Measurements from ENCODE around the gene KCNQ2.

Gene KCNQ2

DNA sequence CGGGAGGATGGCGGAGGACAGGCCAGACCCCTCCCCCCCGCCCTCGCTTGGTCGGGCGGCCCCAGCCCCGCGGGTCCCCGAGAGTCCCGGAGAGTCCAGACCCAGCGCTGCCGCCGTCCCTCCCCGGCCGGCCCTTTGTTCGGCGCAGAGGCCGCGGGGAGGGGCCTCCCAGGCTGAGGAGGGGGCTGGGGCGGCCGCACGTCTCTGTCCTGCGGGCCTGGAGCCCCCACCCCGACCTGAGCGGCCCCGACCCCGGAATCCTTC, 806 bp downstream of the KCNQ2 start:
- DNase-seq (ENCODE audit: low read depth, low spot score), result no peak
- no peak for TF ChIP-seq CTCF (IDR thresholded peaks at IDR 0.05; ENCODE audit: low read depth, low read length)
- in situ Hi-C loops (cut with HindIII; ENCODE audit: low sequenced_read_pairs), result no loop called here
- no peak overlapping the region for H3K4me3 ChIP-seq (ENCODE audit: low read depth, low read length)

DNA sequence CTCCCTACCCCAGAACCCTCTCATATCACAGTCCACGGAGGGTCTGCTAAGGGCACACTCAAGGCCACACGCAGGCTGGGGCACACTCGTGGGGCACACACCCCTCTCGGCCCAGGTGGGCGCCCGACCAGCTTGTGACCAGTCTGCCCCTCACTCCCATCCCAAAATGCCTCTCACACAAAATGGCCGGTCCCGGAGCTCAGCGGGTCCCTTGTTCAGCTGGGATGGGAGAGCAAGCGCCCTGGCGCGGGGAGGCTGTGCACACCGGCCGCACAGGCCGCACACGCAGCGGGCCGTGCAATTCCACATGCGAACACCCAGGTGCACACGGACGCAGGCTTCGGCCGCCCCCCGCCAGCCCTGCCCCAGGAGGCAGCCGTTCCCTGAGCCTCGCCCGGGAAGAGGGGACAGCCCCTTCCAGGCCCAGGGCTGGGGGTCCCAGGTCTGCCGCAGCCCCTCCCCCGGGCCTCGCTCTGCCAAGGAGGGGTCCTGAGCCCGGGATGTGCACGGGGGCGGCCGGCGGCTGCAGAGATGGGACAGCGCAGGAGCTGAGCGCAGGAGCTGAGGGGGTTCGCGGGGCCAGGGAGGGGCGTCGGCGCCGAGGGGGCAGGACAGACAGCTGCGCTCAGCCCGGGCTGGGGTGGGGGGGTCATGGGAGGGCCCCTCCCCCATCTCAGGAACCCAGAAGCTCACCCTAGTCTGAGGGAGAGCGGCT, 1.3 kb downstream of the KCNQ2 start:
- in situ Hi-C loops (cut with HindIII; ENCODE audit: low sequenced_read_pairs), result no loop called here
- no peak overlapping the region for H3K4me3 ChIP-seq (ENCODE audit: low read depth, low read length)
- no peak for TF ChIP-seq CTCF (IDR thresholded peaks at IDR 0.05; ENCODE audit: low read depth, low read length)
- no peak for DNase-seq (ENCODE audit: low read depth, low spot score)

DNA sequence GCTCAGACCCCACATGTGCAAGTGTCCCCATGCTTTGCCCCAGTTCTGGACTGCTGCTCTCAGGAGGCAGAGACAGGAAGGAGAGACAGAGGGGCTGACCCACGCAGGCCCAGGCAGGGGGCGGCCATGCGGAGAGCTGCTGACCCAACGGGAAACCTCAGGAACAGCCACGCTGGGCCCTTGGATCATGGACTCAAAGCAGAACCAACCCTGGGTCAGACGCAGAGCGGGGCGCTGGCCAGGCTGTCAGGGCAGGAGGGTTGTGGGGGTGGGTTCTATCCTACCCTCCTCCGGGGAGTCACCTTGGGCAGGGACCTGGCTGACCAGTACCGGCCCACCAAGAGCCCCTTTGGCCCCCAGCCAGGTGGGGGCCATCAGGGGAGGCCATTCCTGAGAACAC, 2.0 kb downstream of the KCNQ2 start:
- no peak for TF ChIP-seq CTCF (IDR thresholded peaks at IDR 0.05; ENCODE audit: low read depth, low read length)
- DNase-seq (ENCODE audit: low read depth, low spot score), result no peak
- in situ Hi-C loops (cut with HindIII; ENCODE audit: low sequenced_read_pairs), result no loop called here
- no peak overlapping the region for H3K4me3 ChIP-seq (ENCODE audit: low read depth, low read length)

DNA sequence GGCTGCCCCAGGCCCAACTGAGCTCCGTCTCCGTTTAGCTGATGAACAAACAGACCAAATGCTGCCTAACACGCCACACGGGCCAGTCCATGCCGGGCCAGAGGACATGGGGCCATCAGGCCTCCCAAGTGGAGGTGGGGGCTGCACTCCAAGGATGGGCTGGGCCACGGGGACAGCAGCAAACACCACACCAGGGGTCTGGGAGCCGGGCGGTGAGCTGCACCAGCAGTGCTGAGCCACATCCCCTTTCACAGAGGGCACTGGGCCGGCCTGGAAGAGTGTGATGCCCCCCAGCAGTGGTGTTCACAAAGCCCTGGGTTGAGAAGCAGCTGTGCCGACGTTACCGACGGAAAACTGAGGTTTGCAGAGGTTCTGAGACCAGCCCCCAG, 2.7 kb downstream of the KCNQ2 start:
- no peak for DNase-seq (ENCODE audit: low read depth, low spot score)
- no peak for TF ChIP-seq CTCF (IDR thresholded peaks at IDR 0.05; ENCODE audit: low read depth, low read length)
- in situ Hi-C loops (cut with HindIII; ENCODE audit: low sequenced_read_pairs), result no loop called here
- no peak overlapping the region for H3K4me3 ChIP-seq (ENCODE audit: low read depth, low read length)

DNA sequence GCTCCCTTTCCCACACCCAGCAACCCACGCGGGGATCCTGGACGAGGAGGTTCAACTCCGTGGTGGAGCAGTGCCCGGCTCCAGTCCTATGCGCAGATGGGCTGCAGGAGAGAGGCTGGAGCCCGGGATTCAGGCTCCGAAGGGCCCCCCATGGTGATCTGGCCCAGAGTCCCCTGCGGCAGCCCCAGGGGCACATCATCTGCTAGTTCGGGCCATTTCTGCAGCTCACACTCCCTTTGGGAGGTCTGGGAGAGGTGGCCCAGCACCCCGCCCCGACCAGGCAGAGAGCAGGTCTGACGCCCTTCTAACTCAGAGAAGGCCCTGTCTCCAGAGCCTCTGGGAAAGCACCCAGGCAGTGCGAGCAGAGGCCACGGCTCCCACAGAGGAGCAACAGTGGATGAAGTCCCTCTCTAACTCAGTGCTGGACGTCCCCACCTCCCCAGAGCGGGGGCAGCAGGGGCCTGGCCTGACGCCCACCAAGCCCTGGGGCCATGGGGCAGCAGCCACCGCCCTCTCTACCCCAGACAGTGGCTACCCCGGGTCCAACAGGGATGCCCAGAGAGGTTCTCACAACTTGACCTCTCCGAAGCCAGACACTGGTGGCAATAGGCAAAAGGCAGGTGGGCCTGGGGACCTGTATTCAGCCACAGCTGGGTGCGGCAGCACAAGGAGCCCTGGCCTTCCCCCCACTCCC, 3.3 kb downstream of the KCNQ2 start:
- DNase-seq (ENCODE audit: low read depth, low spot score), result no peak
- no peak for TF ChIP-seq CTCF (IDR thresholded peaks at IDR 0.05; ENCODE audit: low read depth, low read length)
- in situ Hi-C loops (cut with HindIII; ENCODE audit: low sequenced_read_pairs), result no loop called here
- H3K4me3 ChIP-seq (ENCODE audit: low read depth, low read length), result no peak overlapping the region

DNA sequence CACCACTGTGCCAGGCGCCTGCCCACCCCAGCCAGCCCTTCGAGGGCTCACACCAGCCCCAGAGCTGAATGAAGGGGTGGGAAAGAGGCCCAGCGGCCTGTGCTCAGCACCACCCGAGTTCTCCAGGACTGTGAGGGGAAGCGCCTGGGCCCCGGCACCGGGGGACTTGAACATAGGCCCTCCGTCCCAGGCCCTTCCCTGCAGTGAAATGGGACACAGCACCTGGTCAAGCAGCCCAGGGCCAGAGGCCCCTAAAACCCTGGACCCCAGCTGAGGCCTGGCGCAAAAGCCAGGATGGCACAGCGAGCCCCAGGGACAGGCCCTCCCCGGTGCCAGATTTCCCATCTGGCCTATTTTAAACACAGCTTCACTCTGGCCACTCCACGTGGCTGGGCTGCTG, 4.0 kb downstream of the KCNQ2 start:
- TF ChIP-seq CTCF (IDR thresholded peaks at IDR 0.05; ENCODE audit: low read depth, low read length), result no peak
- DNase-seq (ENCODE audit: low read depth, low spot score), result no peak
- in situ Hi-C loops (cut with HindIII; ENCODE audit: low sequenced_read_pairs), result no loop called here
- no peak overlapping the region for H3K4me3 ChIP-seq (ENCODE audit: low read depth, low read length)
